CD8-positive, alpha-beta memory T cell (primary cell): Measurements from ENCODE around the gene NFIX. TPM values are rescaled to one million over a fixed set of nuclear protein-coding genes. Genes with fewer than 3 reads are reported as not detected.

Source experiments
- CTCF ChIA-PET: fragments of 350-600 bp; sonication (Branson Sonifier 250); formaldehyde crosslinking; loops from one replicate; lab custom pipeline; 2021; ENCODE audit warnings: antibody characterized with exemption; lab: Charles Lee
- POLR2A ChIA-PET: fragments of 350-600 bp; sonication (Branson Sonifier 250); formaldehyde crosslinking; loops from one replicate; lab custom pipeline; 2021; ENCODE audit warnings: antibody characterized with exemption; lab: Charles Lee
- DNase-seq, 5 donors: peaks; one replicate each; pipeline versions ENCODE4 v3.0.0 to v3.0.0-alpha.2; 2020 to 2022; ENCODE audit warnings: mixed read lengths in 1 of 5
- H3K27ac ChIP-seq: one replicate; pipeline ENCODE4 v1.7.0; 2013; ENCODE audit warnings: low read depth, mild to moderate bottlenecking, low read length, moderate library complexity
- H3K27me3 ChIP-seq: 2 replicates; pipeline ENCODE4 v1.7.0; 2013; ENCODE audit warnings: low read length, mild to moderate bottlenecking; ENCODE audit not compliant: insufficient read depth, poor library complexity, severe bottlenecking
- H3K36me3 ChIP-seq: 2 replicates; pipeline ENCODE4 v1.7.0; 2013; ENCODE audit warnings: mild to moderate bottlenecking, low read length, moderate library complexity; ENCODE audit not compliant: insufficient read depth
- H3K4me1 ChIP-seq: 2 replicates; pipeline ENCODE4 v1.7.0; 2013; ENCODE audit warnings: mild to moderate bottlenecking, low read length, moderate library complexity; ENCODE audit not compliant: insufficient read depth
- H3K4me3 ChIP-seq: 2 replicates; pipeline ENCODE4 v1.7.0; 2013; ENCODE audit warnings: mild to moderate bottlenecking, low read length
- H3K9me3 ChIP-seq: 2 replicates; pipeline ENCODE4 v1.7.0; 2013; ENCODE audit warnings: mild to moderate bottlenecking, low read length
- H3K27ac Mint-ChIP-seq, 8 donors: one replicate each; pipeline ENCODE4 v1.8.0; 2020 to 2021; ENCODE audit warnings: mixed read lengths in 8 of 8, mild to moderate bottlenecking in 6 of 8, inconsistent platforms in 3 of 8, moderate library complexity in 3 of 8
- H3K27me3 Mint-ChIP-seq, 2 donors: one replicate each; pipeline ENCODE4 v1.8.0; 2020 to 2021; ENCODE audit warnings: mixed read lengths in 2 of 2, mild to moderate bottlenecking in 1 of 2, moderate library complexity in 1 of 2
- H3K36me3 Mint-ChIP-seq, 3 donors: one replicate each; pipeline ENCODE4 v1.8.0; 2020 to 2021; ENCODE audit warnings: mixed read lengths in 3 of 3, inconsistent platforms in 1 of 3, mild to moderate bottlenecking in 1 of 3
- H3K4me1 Mint-ChIP-seq, 3 donors: one replicate each; pipeline ENCODE4 v1.8.0; 2020 to 2021; ENCODE audit warnings: mixed read lengths in 3 of 3, inconsistent platforms in 1 of 3, mild to moderate bottlenecking in 1 of 3
- H3K4me3 Mint-ChIP-seq, 7 donors: one replicate each; pipeline ENCODE4 v1.8.0; 2020 to 2021; ENCODE audit warnings: mixed read lengths in 7 of 7, mild to moderate bottlenecking in 6 of 7, moderate library complexity in 4 of 7, inconsistent platforms in 2 of 7
- H3K9me3 Mint-ChIP-seq, 5 donors: one replicate each; pipeline ENCODE4 v1.8.0; 2020 to 2022; ENCODE audit warnings: mixed read lengths in 5 of 5, mild to moderate bottlenecking in 3 of 5, moderate library complexity in 2 of 5, inconsistent platforms in 1 of 5
- polyA plus RNA-seq: library from polyadenylated mRNA; unstranded; fragments of 300-500 nt; fragmentation: Illumina TruSeq; gene quantifications from one replicate; pipeline ENCODE4 v1.2.3, GENCODE V29; 2021
- total RNA-seq, 2 experiments: library from RNA; stranded (reverse); gene quantifications; one replicate each; pipeline ENCODE4 v1.2.3, GENCODE V29; 2021

NFIX gene
- total and polyA plus RNA-seq, 3 experiments from 2014 or later = 0.94 to 2.8 (median 2.3) TPM

- Mint-ChIP-seq H3K4me3 (peak overlapping the region in 6 of 7 donors; percentile 42 to 68 (median 62)), H3K4me1 (peaks cover 27 to 49% (median 31%) of the 10 kb centered on the region in 3 donors), H3K36me3 (peaks cover 0 to 40% (median 0%) of the 10 kb centered on the region in 3 donors), H3K9me3 (no peaks in the 10 kb centered on the region), H3K27me3 (peaks cover 0 to 2% of the 10 kb centered on the region in 2 donors), H3K27ac (peak overlapping the region in 7 of 8 donors; percentile 12 to 97 (median 85))
- peaks cover 17% of the 10 kb centered on the region for H3K4me1 ChIP-seq
- CTCF ChIA-PET = interaction anchor here (1.2 to 1.8 kb wide), 3 partner anchors 9 to 72 kb away, joined by 3 to 5 read pairs (median 3); no protein-coding TSS in a partner anchor
- H3K4me3 ChIP-seq = no peak overlapping the region
- H3K36me3 ChIP-seq = peaks cover 3% of the 10 kb centered on the region
- POLR2A ChIA-PET = interaction anchor here (0.5 kb wide), 1 partner anchor 83 kb away, joined by 7 read pairs; no protein-coding TSS in a partner anchor
- H3K27ac ChIP-seq = no peak overlapping the region
- peak in 4 of 5 donors; percentile 31 to 66 (median 39) for DNase-seq
- no peaks in the 10 kb centered on the region for H3K9me3 ChIP-seq
- H3K27me3 ChIP-seq = no peaks in the 10 kb centered on the region
These were observed 137.4 kb downstream of the NFIX start for GRCh38 chr19:13132471-13133180.

- H3K9me3 ChIP-seq = no peaks in the 10 kb centered on the region
- H3K4me3 ChIP-seq = no peak overlapping the region
- H3K27me3 ChIP-seq = no peaks in the 10 kb centered on the region
- peaks cover 17% of the 10 kb centered on the region for H3K4me1 ChIP-seq
- no peak overlapping the region for H3K27ac ChIP-seq
- ChIA-PET CTCF (interaction anchor here (1.2 to 1.8 kb wide), 2 partner anchors 10 to 29 kb away, joined by 3 to 5 read pairs; no protein-coding TSS in a partner anchor), POLR2A (no interaction called here)
- peaks cover 3% of the 10 kb centered on the region for H3K36me3 ChIP-seq
- Mint-ChIP-seq H3K36me3 (peaks cover 0 to 47% (median 0%) of the 10 kb centered on the region in 3 donors), H3K27ac (peak overlapping the region in 6 of 8 donors; percentile 17 to 97 (median 67)), H3K9me3 (no peaks in the 10 kb centered on the region), H3K4me3 (no peak overlapping the region), H3K4me1 (peaks cover 22 to 42% (median 26%) of the 10 kb centered on the region in 3 donors), H3K27me3 (peaks cover 0 to 2% of the 10 kb centered on the region in 2 donors)
- no peak for DNase-seq
These were observed 138.1 kb downstream of the NFIX start for GRCh38 chr19:13133241-13133870.

GRCh38 chr19:13134626-13135025 is 139.4 kb downstream of the NFIX start:
- Mint-ChIP-seq H3K9me3 (no peaks in the 10 kb centered on the region), H3K27ac (peak overlapping the region in 2 of 8 donors; percentile 27 to 47), H3K4me1 (peaks cover 19 to 36% (median 26%) of the 10 kb centered on the region in 3 donors), H3K4me3 (no peak overlapping the region), H3K27me3 (peaks cover 0 to 2% of the 10 kb centered on the region in 2 donors), H3K36me3 (peaks cover 0 to 58% (median 0%) of the 10 kb centered on the region in 3 donors)
- ChIA-PET POLR2A (no interaction called here), CTCF (no interaction called here)
- no peak overlapping the region for H3K27ac ChIP-seq
- no peaks in the 10 kb centered on the region for H3K27me3 ChIP-seq
- H3K4me1 ChIP-seq = peaks cover 17% of the 10 kb centered on the region
- H3K9me3 ChIP-seq = no peaks in the 10 kb centered on the region
- peaks cover 3% of the 10 kb centered on the region for H3K36me3 ChIP-seq
- no peak overlapping the region for H3K4me3 ChIP-seq
- DNase-seq = no peak

- peaks cover 0 to 60% (median 0%) of the 10 kb centered on the region in 3 donors for H3K36me3 Mint-ChIP-seq
- H3K4me3 Mint-ChIP-seq = no peak overlapping the region
- Histone ChIP-seq H3K27ac (no peak overlapping the region), H3K27me3 (no peaks in the 10 kb centered on the region), H3K9me3 (no peaks in the 10 kb centered on the region), H3K4me3 (no peak overlapping the region), H3K36me3 (peaks cover 3% of the 10 kb centered on the region), H3K4me1 (peaks cover 17% of the 10 kb centered on the region)
- peaks cover 0 to 2% of the 10 kb centered on the region in 2 donors for H3K27me3 Mint-ChIP-seq
- DNase-seq = no peak
- no peak overlapping the region for H3K27ac Mint-ChIP-seq
- no peaks in the 10 kb centered on the region for H3K9me3 Mint-ChIP-seq
- POLR2A ChIA-PET = no interaction called here
- CTCF ChIA-PET = no interaction called here
- peaks cover 18 to 30% (median 26%) of the 10 kb centered on the region in 3 donors for H3K4me1 Mint-ChIP-seq
These were observed 140.1 kb downstream of the NFIX start for GRCh38 chr19:13135068-13136062.

GRCh38 chr19:13137290-13137794 is 142.1 kb downstream of the NFIX start:
- H3K4me1 Mint-ChIP-seq = peaks cover 11 to 19% (median 14%) of the 10 kb centered on the region in 3 donors
- H3K4me3 ChIP-seq = no peak overlapping the region
- DNase-seq = no peak
- H3K27ac ChIP-seq = no peak overlapping the region
- H3K36me3 Mint-ChIP-seq = peaks cover 0 to 61% (median 0%) of the 10 kb centered on the region in 3 donors
- H3K27me3 Mint-ChIP-seq = no peaks in the 10 kb centered on the region
- H3K4me1 ChIP-seq = peaks cover 14% of the 10 kb centered on the region
- POLR2A ChIA-PET = no interaction called here
- no peaks in the 10 kb centered on the region for H3K9me3 ChIP-seq
- CTCF ChIA-PET = interaction anchor here (1.3 kb wide), 1 partner anchor 9 kb away, joined by 3 read pairs; no protein-coding TSS in a partner anchor
- H3K4me3 Mint-ChIP-seq = no peak overlapping the region
- H3K27ac Mint-ChIP-seq = peak overlapping the region in 1 of 8 donors; percentile 17
- no peaks in the 10 kb centered on the region for H3K9me3 Mint-ChIP-seq
- H3K36me3 ChIP-seq = peaks cover 3% of the 10 kb centered on the region
- H3K27me3 ChIP-seq = no peaks in the 10 kb centered on the region

- H3K4me1 ChIP-seq = peaks cover 4% of the 10 kb centered on the region
- no peaks in the 10 kb centered on the region for H3K27me3 Mint-ChIP-seq
- H3K9me3 Mint-ChIP-seq = no peaks in the 10 kb centered on the region
- no peak overlapping the region for H3K4me3 Mint-ChIP-seq
- POLR2A ChIA-PET = no interaction called here
- H3K27ac Mint-ChIP-seq = no peak overlapping the region
- no peak for DNase-seq
- no peak overlapping the region for H3K27ac ChIP-seq
- CTCF ChIA-PET = no interaction called here
- H3K27me3 ChIP-seq = no peaks in the 10 kb centered on the region
- peaks cover 3% of the 10 kb centered on the region for H3K36me3 ChIP-seq
- H3K36me3 Mint-ChIP-seq = peaks cover 0 to 56% (median 0%) of the 10 kb centered on the region in 3 donors
- H3K9me3 ChIP-seq = no peaks in the 10 kb centered on the region
- H3K4me3 ChIP-seq = no peak overlapping the region
- H3K4me1 Mint-ChIP-seq = peaks cover 2 to 9% (median 4%) of the 10 kb centered on the region in 3 donors
These were observed 143.1 kb downstream of the NFIX start for GRCh38 chr19:13138171-13138915.

GRCh38 chr19:13138916-13139198 is 143.6 kb downstream of the NFIX start:
- Mint-ChIP-seq H3K36me3 (peaks cover 0 to 56% (median 0%) of the 10 kb centered on the region in 3 donors), H3K4me3 (no peak overlapping the region), H3K9me3 (no peaks in the 10 kb centered on the region), H3K27me3 (no peaks in the 10 kb centered on the region), H3K4me1 (peaks cover 0 to 5% (median 0%) of the 10 kb centered on the region in 3 donors), H3K27ac (peak overlapping the region in 1 of 8 donors; percentile 74)
- POLR2A ChIA-PET = no interaction called here
- CTCF ChIA-PET = no interaction called here
- Histone ChIP-seq H3K36me3 (peaks cover 3% of the 10 kb centered on the region), H3K4me3 (no peak overlapping the region), H3K9me3 (no peaks in the 10 kb centered on the region), H3K27me3 (no peaks in the 10 kb centered on the region), H3K27ac (no peak overlapping the region), H3K4me1 (no peaks in the 10 kb centered on the region)
- no peak for DNase-seq
